GM18505 (cell line): ENCODE measurements around the gene IL2RG.

ENCODE experiments used
- ATAC-seq: cut with Tn5 transposase; IDR thresholded peaks from one replicate; pipeline ENCODE4 v1.9.1; 2021; ENCODE audit not compliant: unreplicated experiment
- POLR2A ChIP-seq: IDR thresholded peaks from 4 replicates; pipeline ENCODE4 v1.6.1; 2011; ENCODE audit warnings: borderline replicate concordance; ENCODE audit not compliant: insufficient read depth, insufficient read length; ENCODE audit errors: extremely low read depth

Gene IL2RG

GRCh38 chrX:71068044-71068918 is 43.1 kb downstream of the IL2RG start, which contains the start of gene SNX12:
SNX12 (minus strand) TSS chrX:71068334; CDS start chrX:71068306, 28 bp downstream.
- peak; percentile 81 for TF ChIP-seq POLR2A
- peak; percentile 91 for ATAC-seq

GRCh38 chrX:71067712-71068043 is 43.7 kb downstream of the IL2RG start:
- ATAC-seq = no peak
- TF ChIP-seq POLR2A = no peak

DNA sequence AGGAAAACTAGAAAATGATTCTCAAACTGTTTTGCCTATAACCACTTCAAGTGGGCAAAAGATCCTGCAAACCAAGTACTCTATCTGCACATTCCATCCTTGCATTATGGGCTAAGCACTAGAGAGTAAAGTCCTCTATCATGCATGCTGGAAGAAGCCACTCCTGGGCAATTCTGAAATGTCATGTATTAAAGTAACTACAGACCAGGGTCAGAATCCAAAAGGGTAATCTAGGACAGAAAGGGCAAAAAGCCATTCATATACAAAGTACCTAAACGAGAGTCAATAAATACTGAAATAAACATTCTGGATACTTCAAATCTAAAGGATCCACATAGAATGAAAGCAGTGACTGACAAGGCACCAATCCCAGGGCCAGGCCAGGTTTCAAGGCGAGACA is 44.3 kb downstream of the IL2RG start:
- no peak for ATAC-seq
- no peak for TF ChIP-seq POLR2A

GRCh38 chrX:71060127-71060526 is 51.2 kb downstream of the IL2RG start:
- TF ChIP-seq POLR2A = no peak
- ATAC-seq = no peak

DNA sequence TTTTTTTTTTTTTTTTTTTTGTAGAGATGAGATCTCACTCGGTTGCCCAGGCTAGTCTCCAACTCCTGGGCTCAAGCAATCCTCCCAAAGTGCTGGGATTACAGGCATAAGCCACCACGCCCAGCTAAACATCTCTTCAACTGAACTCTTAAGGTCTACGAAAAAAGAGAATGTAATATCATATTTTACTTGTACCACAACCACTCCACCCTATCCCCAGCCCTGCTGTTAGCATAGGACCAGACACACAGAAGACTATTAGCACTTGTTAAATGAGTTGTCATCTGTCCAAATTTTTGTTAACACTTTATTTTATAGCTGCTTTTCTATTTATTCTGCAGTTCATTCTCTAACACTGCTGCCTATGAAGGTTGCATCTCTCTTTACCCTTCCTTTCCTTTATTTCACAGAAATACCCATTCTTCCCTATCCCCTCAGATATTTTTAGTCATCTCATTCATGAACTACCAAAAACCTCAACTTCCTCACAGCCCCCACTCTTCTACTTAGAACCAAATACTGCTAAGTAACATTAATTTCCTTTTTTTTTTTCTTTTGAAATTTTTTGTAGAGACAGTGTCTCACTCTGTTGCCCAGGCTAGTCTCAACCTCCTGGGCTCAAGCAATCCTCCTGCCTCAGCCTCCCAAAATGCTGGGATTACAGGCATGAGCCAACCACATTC is 53.4 kb downstream of the IL2RG start:
- no peak for ATAC-seq
- no peak for TF ChIP-seq POLR2A
